DND-41 (cell line): ENCODE measurements around the gene UBE3A.

Experiments used
- CTCF ChIP-seq: IDR thresholded peaks from 2 replicates; pipeline ENCODE4 v1.5.1; 2012; ENCODE audit warnings: borderline replicate concordance, low read length, moderate library complexity, mild to moderate bottlenecking; ENCODE audit not compliant: poor library complexity, severe bottlenecking; ENCODE audit errors: extremely low read depth
- EZH2 ChIP-seq: IDR thresholded peaks from 3 replicates; pipeline ENCODE4 v1.6.1; 2012; ENCODE audit warnings: borderline replicate concordance, low read depth, mild to moderate bottlenecking, moderate library complexity, low read length, inconsistent platforms; ENCODE audit not compliant: severe bottlenecking

GRCh38 chr15:25331404-25331803, 107.4 kb downstream of the UBE3A start:
- TF ChIP-seq CTCF (no peak), EZH2 (no peak)
